HG03066 (cell line): ENCODE data around the gene MBOAT2.

Experiments
- ATAC-seq: cut with Tn5 transposase; IDR thresholded peaks from one replicate; pipeline ENCODE4 v1.9.1; 2021; ENCODE audit warnings: low read depth; ENCODE audit not compliant: unreplicated experiment

MBOAT2 gene

DNA sequence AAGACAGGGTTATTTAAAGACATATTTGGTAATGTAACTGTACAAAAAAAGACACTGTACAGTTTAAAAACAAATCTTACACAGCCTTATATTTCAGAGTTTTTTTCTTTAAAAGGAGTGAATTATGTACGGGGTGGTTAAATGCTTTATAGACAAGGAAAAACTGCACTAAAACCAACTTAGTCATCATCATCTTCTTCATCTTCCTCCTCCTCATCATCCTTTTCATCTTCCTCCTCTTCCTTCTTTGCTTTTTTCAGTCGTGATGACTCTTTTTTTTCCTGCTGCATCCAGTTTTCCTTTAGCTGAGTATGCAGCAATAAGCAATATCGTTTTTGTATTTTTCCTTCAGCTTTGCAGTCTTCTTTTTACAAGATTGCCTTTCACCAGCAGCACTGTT lies 14.6 kb upstream of the MBOAT2 start:
- ATAC-seq: no peak

DNA sequence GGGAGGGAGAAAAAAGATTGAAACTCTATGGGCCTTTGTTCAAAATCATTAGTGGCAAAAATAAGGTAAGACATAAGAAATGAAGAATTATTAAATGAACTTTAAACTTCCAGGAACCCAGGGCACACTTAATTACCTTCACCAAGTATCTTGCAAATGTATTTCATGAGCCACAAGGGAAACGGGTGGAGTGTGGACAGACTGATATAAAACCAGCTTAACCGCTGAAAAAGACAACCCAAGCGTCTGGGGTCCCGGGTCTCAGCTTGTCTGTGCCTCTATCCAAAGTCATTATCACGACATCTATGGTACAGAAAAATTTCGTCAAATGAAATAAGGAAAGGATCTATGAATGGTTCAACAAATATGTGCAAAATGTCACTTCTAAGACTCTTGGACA lies 13.9 kb upstream of the MBOAT2 start:
- no peak for ATAC-seq

DNA sequence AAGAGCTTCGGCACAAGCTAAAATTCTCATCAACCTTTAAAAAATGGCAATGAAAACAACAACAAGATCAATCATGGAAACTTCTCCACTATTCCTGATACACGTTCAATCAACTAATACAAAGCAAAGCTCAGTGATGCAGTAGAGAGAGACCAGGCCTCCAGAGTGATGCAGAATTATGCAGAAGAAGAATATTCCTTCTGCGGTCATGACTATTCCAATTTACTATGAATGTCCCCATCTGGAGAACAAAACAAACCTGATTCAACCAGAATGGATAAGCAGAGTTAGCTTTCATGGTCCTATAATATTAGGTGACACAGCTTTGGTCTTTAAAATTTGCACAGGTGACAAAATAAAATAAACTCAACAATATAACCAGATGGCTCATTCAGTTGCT lies 12.5 kb upstream of the MBOAT2 start:
- no peak for ATAC-seq

DNA sequence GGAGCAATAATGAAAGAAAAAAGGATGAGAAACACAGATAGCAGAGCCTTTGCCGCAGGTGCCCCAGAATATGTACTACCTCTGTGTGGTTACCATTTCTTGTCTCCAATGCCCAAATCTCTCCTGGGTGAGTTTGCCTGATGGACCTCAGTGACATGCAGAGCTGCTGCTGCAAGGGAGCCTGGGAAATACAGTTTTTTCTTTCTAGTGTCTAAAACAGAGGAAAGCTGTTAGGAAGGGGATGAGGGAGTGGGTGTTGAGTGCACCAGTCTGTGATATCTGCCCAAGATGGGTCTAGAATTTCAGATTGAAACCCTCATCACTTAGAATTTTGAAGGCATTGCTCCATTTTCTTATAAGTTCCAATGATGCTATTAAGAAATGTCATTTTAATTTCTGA lies 9.9 kb upstream of the MBOAT2 start:
- no peak for ATAC-seq

DNA sequence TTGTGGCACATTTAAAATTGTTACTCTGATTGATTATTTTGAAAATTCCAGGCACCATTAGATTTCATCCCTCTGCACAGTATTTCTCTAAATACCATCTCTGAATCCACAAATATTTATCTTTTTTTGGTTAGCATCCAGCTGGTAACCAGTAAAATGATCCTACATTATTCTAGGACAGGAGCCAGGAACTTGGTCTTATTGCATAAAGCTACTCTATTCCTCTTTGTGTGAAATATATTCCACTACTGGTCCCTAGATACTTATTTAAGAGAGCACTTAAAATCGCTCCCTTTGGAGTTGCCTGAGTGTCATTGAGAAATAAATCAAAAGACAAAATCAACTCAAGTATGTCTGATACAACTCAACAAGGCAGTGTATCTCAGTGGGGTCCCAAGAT lies 7.4 kb upstream of the MBOAT2 start:
- ATAC-seq: no peak

DNA sequence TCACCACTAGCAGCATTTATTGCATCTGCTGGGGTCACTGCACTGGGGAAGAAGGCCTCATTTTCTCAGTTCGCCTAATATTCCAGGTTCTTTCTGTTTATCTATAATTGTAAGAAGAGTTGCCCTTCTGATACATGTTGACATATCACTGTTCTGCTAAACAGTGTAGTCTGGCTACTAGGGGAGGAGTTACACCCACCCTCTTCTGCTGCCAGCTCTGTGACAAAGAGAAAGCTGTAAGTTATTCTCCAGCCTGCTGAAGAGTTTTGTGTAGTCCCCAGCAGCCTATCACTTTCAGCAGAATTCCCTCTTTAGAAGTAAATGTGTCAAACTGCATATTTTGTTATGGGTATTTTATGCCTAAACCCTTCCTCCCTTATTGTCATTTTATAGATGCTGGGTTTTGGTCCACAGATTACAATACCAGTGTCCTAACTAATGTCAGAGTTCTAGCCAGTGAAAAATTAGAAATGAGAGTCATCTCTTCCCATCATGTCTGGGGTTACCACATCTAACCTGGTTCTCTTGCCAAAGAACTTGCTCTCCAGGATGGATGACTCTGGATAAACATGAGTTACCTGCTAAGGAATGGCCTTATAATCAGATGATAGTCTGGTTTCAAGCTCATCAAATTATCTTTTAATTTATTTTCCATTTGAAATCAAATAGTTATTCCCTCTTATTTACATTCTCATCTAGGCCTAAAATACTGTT lies 5.6 kb upstream of the MBOAT2 start:
- ATAC-seq: no peak

DNA sequence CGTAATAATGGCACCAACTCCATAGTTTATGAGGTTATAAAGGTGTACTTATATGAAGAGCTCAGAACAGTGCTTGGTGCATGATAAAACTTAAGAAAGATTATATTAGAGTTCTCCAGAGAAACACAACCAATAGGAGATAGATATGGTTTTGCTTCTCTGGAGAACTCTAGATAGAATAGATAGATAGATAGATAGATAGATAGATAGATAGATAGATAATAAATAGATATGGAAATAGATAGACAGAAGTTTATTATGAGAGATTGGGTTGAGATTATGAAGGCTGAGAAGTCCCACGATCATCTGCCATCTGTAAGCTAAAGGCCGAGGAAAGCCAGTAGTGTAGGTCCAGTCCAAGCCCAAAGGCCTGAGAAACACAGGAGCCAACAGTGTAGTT lies 2.9 kb upstream of the MBOAT2 start:
- ATAC-seq: no peak

DNA sequence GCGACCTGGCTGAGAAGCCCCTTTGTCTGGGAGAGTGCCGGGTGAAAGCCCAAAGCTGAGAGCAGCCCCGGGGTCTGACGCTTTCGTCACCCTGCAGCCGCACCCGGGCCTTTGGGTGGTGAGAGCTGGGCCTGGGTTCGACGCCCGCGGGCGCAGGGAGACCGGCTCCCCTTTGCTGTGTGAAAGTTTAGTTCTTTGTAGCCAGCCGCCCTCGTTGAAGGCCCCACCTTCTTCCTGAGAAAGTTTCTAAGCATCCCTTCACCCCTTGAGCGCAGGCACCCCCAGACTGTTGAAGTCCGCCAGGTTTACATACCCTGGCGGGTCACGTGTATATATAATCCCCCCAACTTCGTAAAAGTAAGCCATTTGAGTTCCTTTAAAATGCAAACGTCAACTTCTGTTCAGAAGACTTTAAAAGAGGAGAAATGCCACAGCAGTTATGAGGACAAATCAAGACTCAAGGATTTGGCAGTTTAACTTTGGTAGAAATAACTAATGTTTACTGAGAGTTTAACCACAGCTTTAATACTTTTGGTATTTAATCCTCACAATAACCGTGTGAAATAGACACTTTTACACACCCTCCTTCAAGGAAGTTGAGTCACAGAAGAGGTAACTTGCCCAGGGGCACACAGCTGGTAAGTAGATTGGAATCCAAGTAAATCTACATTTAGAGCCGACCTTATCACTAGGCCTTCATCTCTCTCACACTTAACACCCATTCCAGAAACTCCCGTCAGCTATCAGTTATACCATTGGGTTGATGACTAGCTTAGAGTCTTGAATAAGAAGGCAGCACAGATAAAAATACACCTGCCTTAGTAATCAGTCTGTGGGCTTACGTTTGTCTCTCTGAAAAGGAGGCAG lies 1.1 kb upstream of the MBOAT2 start:
- ATAC-seq: no peak

DNA sequence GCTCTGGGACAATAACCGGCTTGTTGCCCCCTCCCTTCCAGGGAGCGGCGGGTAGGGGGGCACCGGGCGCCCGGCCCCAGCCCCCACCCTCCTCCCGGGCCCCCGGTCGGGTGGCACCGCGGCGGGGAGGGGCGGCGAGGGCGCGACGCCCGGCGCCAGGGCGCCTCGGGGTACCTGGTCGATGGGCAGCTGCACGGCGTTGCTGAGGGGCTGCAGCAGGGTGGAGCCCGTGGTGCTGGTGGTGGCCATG lies 193 bp downstream of the MBOAT2 start:
- no peak for ATAC-seq

DNA sequence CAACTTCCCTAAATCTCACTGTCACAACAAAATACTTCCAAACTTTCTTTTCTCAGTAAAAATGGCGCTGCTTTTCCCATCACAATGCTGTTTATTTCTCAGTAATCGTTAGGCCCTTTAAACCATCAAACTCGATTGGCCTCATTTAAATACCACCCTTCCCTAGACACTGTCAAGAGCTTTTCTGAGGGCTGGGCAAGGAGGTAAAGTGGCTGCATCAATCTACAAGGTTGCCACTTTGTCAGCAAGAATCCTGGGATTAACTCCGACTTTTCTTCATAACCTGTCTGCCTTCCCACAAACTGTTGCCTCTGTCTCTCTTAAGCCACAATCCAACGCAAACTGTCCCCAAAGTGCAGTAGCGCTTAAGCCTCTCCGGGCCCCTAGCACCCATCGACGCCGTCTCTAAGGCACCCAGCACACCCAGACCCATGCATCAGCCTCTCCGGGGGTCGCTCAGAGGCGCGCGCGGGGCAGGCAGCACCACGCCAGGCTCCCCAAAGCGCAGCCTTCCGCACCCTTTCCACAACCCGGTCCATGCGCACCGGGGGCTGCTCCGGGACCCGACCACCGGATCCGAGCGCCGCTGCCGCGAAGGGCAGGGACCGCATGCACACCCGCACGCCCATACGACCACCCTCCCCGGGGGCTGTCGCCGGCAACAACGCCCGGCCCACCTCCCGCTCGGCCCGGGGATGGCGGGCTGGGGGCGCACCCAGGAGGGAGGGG lies 683 bp downstream of the MBOAT2 start:
- ATAC-seq: no peak

DNA sequence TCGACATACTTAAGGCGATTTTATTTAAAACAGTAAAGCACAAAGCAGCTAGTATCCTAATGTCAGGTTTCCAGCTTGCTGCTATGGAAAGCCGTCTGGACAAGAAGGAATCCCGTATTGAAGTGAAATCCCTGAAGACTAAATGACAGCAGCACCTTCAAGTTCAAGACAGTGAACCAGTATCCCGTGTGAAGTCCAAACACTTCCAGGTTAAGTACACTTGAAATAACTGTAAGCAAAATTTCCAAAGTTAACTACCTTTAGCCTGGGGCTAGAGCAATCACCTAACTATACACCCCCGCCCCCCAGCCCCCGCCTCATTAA lies 1.2 kb downstream of the MBOAT2 start:
- no peak for ATAC-seq

DNA sequence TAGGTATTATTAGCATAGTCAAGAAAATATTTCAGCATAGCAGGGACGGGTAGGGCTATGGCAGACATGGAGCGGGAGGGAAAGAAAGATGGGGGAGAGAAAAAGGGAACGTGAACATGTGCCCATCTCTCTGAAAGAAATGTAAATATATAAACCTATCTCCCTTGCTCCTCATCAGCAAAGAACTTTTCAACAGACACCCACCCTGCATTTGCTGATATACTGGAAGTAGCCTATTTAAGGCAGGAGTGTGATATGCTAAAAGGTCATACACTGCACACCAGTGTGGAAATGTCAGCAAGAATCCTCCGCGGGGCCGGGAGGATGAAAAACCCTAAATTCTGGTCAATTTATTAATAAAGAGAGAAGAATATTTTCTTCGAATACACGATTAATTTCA lies 1.7 kb downstream of the MBOAT2 start:
- no peak for ATAC-seq

DNA sequence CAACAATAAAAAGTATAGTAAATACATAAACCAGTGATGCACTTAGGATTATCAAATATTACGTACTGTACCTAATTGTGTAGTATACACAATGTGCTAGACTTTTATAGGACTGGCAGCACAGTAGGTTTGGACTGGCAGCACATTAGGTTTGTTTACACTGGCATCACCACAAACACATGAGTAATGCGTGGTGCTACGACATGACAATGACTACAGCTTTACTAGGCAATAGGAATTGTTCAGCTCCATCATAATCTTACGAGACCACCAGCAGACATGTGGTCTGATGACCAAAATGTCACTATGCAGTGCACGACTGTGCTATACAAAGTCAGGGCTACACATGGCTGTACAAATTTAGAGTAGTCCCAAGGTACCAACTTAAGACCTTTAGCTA lies 2.3 kb downstream of the MBOAT2 start:
- ATAC-seq: no peak

DNA sequence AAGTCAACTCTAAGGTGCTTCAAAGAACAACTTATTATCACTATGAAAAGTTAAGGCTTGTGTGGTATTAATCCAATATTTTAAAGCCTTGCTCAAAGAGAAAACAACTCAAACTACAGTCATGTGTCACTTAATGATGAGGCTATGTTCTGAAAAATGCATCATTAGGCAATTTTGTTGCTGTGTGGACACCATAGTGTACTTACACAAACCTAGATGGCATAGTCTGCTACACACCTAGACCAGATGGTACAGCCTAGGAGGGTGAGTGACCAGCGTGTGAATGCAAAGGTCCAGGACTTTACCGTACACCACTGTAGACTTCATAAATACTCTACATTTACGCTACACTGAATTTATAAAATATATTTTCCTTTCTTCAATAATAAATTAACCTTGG lies 3.0 kb downstream of the MBOAT2 start:
- no peak for ATAC-seq

DNA sequence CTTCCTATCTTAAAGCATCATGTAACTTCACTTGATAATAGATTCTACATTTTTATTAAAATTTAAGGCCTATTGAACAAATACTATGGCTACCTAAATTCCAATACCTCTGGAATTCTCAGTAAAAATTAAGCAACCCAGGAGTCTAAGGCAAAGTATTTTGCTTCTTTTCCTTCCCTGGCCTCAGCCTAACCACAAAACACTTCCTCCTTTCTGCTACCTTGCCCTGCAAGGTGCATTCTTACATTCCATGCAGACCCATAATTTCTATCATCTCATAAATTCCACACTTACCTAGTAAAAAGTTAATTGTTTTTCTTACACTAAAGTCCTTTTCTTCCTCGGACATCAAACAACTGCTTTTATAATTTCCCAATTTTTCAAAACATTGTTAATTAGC lies 3.7 kb downstream of the MBOAT2 start:
- ATAC-seq: no peak

DNA sequence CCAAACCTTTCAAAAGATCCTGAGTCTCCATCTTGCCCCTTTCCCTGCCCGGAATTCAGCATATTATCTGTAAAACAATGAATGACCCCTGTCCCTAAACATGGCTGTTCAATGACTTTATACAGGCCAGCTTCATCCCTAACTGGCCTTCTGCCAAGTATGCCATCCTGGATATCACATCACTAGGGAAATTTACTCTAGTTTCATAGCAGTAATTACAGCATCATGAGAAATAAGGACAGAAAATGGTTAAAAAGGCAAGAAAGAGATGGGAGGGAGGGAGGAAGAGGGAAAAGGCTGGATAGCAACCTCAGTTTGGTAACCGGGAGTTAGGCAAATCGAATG lies 4.4 kb downstream of the MBOAT2 start:
- no peak for ATAC-seq

DNA sequence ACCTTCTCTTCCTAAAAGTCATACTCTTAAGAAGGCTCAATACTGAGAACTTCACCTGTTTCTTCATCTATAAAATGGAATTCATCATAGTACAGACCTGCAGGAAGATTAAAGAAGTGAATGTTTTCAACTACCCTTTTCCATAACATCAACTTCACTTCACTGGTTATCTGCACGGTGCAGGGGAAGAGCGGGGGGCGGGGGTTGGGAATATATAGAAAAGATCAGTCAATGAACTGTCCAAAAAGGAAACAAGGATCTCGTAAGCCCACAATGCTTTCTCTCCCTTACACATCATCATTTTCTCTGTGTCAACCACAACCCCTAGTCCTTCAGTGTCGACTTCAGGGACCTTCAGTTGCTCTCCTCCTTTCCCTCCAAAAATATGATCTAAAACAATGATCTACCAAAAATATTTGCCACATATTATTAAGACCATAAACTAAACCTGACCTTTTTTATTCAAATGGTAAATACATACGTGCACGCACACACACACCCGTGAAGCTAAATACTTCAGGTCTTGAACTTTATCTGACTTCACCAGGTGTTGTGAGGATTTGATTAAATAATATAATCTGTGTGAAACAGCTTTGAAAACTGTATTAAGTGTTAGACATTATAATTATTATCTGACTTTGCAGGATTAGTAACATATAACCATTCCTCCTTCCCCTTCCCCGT lies 4.9 kb downstream of the MBOAT2 start:
- no peak for ATAC-seq

DNA sequence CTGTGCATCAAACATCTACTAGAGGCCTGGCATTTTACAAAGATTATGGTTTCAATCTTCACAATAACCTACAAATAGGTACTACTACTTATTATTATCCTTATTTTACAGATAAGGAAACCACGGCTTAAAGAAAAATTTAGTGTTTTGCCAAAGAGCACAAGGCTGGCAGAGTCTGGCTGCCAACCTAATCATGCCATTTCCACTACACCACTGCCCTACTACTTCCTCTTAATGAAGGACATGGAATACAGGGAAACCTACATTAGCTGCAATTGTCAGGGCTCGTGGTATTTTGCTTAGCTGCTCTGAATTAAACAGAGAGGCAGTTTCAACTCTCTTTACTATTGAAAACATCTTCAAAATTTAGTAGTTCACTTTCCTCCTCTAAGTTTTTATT lies 5.9 kb downstream of the MBOAT2 start:
- no peak for ATAC-seq

DNA sequence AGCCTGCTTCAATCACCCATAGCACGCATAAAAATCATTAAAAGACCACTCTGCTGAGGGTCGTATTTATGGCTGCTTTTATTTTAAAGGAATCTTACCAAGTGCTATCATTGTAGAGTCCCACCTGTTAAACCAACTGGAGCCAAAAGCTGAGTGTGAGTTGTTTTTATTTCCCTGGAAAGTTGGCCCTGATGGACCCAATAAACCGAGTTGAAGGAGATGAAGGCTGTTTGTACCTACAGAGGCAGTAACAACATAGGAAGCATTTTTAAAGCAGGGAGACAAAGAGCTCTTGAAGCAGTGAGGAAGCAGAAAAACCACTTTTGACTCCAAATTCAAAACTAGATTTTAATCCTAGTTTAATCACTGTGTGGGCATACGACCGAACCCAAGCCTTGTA lies 6.4 kb downstream of the MBOAT2 start:
- no peak for ATAC-seq

DNA sequence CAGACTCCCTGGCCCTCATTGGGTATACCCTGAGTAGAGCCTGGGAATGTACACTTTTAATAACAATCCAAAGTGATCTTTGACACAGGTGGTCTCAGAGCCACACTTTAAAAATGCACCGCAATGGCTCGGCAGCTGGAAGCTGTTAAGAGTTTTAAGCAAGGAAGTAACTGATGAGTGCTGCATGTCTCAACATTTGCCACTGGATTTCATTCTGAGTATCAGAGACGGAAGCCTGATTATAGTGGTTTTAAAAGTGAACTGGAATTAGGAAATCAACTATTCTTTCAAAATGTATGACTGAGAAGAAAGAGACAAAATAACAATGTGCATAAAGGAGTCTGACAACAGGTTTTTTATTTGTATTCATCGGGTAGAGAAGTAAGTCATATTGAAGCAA lies 7.5 kb downstream of the MBOAT2 start:
- ATAC-seq: no peak

DNA sequence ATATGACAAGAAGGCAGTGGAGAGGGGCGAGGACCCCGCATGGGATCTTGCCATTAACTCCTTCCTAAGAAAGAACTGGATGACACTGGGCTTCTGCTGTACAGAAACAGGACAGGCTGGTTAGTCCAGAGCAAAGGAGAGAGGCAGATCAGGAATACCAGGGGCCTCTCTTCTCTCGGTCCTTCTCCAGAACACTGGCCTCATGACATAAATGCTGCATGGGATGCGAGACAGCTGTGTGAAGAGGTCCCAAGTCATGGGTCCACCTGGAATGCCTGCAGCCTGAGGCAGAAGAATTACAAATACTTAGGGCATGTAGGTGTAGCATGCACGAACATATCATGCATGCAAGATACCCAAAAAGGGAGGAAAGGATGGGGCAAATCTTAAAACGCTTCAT lies 9.1 kb downstream of the MBOAT2 start:
- ATAC-seq: no peak

DNA sequence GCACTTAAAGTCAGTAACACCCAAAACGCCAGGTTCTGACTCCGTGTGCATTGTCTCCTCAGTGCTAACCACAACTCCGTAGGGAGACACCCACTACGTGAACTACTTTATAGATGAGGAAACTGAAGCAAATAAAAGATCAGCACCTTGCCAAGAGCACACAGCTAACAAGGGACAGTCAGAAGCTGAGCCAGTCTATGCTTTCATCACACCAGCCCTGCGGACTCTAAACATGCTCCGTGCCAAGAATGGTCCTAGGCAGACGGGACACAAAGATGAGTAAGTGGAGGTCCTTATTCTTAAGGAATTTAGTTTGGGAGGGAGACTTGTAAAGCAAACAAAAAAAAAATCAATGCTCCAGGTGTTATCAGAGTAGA lies 9.6 kb downstream of the MBOAT2 start:
- no peak for ATAC-seq
